ENCODE results near the gene DEXI.

DNA sequence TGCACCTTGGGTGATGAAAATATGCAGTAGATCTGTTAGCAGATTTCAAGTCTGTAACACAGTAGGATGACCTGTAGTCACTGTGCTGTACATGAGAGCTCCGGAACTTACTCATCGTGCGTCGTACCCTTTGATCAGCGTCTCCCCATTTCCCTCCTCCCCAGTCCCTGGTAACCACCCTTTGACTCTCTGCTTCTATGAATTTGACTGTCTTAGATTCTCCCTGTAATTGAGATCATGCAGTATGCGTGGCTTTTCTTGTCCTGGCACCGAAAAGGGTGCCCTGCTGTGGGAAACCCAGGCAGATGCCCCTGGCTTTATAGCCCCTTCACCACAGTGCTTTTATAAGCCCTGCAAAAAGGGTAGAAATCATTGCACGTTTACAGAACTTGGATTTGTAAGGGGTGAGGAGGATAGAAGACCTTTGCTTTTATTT is 22.6 kb upstream of the DEXI start:
- TF ChIP-seq, protein P1, sequence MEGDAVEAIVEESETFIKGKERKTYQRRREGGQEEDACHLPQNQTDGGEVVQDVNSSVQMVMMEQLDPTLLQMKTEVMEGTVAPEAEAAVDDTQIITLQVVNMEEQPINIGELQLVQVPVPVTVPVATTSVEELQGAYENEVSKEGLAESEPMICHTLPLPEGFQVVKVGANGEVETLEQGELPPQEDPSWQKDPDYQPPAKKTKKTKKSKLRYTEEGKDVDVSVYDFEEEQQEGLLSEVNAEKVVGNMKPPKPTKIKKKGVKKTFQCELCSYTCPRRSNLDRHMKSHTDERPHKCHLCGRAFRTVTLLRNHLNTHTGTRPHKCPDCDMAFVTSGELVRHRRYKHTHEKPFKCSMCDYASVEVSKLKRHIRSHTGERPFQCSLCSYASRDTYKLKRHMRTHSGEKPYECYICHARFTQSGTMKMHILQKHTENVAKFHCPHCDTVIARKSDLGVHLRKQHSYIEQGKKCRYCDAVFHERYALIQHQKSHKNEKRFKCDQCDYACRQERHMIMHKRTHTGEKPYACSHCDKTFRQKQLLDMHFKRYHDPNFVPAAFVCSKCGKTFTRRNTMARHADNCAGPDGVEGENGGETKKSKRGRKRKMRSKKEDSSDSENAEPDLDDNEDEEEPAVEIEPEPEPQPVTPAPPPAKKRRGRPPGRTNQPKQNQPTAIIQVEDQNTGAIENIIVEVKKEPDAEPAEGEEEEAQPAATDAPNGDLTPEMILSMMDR (IDR thresholded peaks at IDR 0.05): no peak
- no peak for TF ChIP-seq EP300 (IDR thresholded peaks at IDR 0.05)
- TF ChIP-seq POLR2AphosphoS5 (IDR thresholded peaks at IDR 0.05): no peak
- no peak for TF ChIP-seq POLR2A (IDR thresholded peaks at IDR 0.05; ENCODE audit: low read depth)

Measured in esophagus muscularis mucosa (tissue), 4 donors.